ENCODE measurements around the gene RARG.
A peak's percentile ranks its signal among the peaks of the same experiment; 100 is the strongest.

Gene RARG

DNA sequence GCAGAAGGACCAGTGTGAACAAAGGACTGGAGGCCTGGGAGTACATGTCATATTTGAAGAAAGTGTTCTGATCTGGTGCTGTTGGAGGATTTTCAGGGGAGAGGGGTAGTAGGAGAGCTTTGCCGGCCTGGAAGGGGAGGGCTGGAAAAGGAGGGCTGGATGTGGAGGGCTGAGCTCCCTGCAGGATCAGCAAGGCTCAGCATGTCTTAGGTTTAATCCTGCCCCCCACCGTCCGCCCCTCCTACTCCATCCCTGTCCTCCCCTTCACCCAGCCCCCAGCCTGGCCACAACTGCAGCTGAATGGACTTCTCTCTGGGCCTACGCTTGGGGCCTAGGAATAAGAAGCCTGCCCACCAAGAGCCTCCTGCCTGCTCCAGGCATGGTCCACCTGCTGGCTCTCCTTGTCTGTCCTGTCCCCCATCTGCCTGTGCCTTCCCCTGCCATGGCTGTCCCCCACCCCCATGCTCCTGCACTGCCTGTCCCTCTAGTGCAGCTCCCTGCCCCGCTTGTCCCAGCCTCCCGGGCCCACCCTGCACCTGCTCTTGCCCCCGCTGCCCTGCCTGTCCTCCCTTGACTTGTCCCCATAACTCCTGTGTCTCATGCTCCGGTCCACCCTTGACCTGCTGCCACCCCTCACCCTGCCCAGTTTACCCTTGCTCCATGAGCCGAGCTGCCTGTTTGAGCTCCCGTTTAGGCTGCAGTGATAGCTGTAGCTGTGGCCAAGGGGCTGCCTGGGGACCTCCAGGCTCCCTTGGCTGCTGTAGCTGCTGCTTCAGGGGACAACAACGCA is 9.8 kb upstream of the RARG start:
- DNase-seq: no peak

DNA sequence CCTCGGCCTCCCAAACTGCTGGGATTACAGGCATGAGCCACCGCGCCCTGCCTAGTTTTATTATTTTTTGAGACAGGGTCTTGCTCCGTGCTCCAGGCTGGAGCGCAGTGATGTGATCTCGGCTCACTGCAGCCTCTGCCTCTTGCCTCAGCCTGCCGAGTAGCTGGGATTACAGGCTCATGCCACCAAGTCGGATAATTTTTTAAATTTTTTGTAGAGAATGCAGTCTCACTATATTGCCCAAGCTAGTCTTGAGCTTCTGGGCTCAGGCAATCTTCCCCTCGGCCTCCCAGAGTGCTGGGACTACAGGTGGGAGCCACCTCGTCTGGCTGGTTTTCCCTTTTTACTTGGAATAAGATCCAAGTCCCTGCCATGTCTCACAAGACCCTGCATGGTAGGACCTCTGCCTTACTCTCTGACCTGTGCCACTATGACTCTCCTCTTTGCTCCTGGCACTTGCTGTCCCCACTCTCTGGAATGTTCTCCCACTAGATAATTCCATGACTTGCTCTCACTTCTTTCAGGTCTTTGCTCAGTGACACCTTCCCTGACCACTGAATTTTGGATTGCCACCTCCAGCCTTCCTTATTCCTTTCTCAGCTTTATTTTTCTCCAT is 7.7 kb upstream of the RARG start:
- DNase-seq: no peak

DNA sequence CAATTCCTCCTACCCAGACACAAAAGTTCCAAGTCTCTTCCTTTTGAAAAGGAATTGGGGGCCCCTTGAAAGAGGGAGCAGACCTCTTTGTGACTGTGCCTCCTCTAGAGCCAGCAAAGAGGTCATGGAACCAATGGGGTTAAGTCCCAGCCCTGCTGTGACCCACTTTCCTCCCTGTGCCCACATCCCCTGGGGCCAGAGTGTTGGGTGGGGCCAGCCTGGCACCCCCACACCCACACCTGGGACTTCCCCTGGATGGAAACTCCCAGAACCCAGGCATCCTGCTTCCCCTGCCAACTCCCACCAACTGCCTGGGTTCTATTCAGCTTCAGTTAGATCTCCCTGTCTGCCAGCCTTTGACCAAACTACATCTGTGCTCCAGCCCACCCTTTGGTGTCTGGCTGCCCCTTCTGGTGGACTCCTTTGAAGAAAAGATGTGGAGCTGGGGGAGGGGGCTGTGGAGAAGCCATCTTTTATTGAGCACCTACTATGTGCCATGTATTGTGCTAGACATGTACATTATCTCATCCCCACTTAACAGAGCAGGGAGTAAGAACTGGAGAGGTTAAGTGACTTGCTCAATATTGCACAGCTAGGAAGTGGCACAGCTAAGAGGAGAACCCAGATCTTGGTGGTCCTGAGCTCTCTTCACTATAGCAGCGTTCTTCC is 4.6 kb upstream of the RARG start:
- peak; percentile 58 for DNase-seq

DNA sequence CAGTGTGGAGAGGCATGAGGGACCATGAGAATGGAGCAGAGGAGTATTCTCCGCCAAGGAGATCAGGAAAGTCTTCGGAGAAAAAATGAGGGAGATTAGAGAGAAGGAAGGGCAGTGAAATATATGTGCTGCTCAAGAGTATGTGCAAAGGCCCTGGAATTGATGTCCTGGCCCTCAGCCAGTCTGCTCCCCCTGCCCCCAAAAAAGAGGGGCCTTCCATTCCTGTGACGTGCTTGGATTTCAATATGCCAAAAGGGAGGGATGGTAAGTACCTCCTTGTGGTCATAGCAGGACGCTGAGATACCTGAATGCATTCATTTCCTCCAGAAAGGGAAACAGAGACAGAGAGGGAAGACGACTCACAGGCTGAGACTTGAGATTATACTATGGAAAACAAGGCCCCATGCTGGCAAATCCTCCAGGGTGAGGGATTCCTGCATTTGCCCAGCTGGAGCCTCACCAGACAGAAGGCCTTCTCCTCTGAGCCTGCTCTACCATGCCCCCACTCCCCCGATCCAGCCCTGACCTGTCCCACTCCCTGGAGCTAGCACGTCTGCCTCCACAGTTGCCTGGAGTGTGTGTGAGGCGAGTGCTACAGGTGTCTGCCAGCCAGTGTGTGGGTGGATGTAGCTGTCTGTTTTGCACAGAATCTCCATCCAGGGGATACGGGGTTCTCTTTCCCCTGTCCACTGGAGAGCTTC is 3.9 kb upstream of the RARG start:
- DNase-seq: no peak

DNA sequence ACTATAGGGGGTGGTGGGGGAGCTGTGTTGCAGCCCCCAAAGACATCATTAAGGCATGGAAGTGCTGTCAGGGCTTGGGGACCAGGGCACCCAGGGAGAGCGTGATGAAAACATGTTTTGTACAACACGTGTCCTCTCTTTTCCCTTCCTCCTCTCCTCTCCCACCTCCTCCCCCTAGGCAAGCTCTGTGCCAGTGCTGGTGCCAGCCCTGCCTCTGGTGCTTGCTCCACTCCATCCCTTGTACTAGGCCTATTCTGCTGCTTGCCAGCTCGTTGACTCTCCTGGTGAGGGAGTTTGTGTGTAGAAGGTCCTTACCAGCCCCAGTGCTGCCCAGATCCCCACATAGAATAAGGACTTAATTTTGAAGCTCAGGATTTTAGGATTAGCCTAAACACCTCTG is 3.2 kb upstream of the RARG start:
- DNase-seq: no peak

DNA sequence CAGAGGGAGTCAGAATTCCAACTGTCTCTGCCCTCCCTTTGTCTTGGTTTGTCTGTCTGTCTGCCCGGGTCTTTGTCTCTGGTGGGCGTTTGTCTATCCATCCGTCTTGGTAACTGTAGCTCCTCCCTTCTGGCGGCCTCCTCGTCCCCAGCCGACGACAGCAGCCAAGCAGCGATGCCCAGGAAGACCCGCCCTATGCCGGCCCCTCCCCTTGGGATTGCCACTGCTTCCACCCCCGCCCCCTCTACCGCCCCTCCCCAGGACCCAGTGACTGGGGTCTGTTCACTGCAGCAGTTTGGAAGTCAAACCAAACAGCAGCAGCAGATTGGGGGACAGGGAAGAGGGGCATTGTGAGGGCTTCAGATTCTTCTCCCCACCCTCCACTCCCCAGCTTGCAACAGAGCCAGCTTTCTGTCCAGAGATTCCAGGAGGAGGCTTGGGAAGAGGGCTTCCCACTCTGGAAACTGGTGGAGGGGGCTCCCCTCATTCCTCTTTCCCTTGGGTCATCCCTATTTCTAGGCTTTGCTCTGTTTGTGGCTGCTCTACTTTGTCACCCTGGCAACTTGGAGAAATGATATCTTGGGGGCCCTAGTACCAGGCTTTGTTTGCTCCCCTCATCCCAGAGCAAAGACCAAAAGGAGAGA is 2.4 kb upstream of the RARG start:
- no peak for DNase-seq

DNA sequence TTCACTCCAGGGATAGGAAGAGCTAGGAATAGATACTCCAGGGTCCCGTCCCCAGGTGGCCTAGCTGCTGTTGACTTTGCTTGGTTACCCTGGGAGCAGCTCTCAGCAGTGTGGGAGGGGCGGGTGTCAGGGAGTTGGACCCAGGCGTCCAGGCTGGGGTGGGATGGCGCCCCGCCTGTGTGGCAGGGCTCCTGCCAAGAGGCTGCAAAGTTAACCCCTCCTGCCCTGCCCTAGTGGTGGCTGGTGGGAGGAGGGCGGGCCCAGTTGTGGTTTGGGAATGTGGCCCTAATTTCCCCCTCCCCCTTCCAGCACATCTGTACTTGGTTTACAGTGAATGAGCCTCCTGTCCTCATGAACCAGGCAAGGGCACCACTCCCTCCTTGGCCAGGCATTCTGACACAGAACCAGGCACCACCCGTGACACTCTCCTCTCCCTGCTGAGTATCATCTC is 1.7 kb upstream of the RARG start:
- DNase-seq: no peak

DNA sequence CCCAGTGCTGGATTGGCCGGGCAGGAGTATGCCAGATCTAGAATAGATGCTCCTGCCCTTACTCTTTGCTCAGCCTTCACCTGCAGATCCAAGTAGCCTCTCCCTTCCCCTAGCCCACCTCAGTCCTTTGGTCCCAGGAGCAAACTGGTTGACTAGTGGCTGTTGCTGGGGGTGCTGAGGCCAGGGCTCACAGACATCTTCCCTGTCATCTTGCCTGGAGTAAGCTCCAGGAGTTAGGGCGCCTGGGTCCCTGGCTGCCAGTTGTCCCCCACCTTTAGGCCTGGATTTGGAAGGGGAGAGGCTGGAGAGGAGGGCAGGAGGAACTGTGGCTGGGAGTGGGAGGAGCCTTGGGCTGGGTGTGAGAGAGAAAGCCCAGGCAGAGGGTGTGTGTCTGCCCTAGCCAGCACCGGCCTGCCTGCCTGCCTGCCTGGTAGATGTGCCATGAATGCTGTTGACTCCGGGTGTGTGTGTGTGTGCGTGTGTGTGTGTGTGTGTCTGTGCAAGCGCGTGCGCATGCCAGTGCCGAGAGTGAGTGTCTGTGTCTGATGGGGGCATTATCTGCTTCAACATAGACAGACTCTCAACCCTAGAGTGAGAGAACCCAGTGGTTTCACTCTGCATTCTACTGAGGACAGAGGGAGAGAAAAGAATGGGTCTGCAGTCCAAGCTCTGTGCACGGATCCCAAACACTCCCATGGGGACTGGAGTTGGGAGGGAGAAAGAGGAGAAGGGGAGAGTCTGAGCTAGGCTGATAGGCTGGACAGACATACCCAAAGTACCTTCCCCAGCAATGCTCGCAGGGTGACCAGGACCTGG is 845 bp upstream of the RARG start:
- peak; percentile 51 for DNase-seq

DNA sequence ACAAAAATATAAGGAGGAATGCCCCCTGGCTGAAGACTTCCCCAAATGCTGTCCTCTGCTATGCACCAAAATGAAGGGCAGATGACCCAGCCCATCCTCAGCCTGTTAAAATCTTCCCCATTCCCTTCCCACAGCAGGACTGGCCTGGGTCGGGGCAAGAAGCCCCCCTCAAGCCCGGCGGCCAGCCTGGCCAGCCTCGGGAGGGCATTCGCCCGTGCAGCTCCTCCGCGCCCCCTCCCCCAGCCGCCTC is 413 bp downstream of the RARG start:
- no peak for DNase-seq

DNA sequence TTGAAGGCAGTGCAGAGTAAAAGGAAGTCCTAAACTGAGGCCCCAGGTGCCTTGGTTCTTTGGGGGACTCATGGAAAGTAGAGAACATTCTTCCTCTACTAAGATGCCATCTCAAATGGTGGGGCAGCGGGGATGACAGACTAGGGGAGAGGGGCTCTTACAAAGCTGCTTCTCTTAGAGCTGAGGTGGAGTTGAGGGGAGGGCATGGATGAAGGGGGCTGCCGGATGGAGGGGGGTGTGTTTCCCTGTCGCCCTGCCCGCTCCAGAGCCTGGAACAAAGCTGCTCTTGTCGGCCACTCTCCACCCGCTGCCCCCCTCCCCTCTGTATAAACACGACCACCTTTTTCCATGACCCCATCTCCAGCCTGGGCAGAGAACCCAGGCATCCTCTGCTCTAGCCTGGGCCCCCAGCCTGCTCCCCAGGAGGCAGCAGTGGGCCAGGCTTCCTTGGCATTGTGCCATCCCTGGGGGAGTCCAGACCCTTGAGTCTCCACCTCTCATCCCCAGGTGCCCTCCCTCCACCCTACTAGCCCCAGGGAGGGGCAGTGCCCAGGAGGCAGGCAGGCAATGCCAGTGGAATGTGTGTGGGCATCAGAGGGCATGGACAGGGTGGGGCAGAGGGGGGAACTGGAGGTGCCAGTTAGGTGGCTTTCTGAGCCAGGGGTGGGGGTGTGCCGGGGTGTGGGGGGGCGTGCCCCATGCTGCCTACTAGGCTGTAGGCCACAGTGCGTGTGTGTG is 1.7 kb downstream of the RARG start:
- no peak for DNase-seq

DNA sequence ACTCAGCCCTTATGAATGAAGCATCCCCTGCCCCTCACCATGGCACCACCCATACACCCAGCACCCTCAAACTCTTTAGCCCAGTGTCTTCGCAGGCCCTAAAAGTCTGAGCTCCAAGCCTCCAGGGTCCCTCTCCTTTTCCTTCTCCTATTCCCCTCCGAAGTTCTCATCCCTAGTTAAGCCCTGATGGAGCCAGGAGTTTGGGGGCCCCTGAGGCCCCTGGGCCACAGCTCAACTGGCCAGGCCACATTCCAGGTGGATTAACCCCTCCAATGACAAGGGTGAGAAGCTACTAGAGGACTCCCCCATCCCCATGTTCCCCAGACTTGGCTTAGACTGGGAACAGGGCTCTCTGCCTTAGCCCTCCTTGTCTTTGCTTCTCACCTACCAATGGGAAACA is 2.6 kb downstream of the RARG start:
- DNase-seq: no peak

DNA sequence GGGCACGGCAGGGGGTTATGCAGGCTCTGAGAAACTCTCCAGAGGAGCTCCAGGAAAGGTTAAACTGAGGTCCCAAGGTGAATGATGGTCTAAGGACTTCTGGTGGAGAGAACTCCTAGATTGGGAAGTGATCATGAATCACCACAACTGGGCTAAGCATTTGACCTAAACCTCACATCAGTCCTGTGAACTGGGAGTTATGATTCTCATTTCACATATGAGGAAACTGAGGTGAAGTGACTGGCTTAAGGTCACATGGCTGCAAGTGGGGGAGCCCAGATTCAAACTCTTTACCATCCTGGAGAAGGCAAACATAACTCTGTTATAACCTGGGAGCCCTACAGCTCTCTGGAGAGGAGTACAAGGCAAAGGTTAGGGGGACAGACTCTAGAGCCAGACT is 4.2 kb downstream of the RARG start:
- no peak for DNase-seq

DNA sequence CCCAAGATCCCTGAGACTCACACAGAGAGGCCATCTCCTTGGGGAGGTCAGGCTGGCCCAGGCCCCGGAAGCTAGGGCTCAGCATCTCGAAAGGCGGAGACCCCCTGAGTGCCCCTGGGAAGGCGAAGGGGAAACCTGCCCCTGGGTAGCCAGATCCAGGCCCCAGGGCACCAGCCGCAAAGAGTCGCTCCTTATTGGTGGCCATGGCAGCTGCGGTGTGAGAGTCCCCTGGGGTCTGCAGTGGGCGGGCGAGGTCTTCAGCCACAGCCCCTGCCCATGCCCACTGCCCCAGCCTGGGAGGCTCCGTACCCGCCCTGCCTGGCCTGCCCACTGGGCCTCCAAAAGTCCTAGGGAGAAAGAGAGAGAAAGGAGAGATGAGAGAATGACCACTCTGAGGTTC is 4.7 kb downstream of the RARG start:
- DNase-seq: no peak

DNA sequence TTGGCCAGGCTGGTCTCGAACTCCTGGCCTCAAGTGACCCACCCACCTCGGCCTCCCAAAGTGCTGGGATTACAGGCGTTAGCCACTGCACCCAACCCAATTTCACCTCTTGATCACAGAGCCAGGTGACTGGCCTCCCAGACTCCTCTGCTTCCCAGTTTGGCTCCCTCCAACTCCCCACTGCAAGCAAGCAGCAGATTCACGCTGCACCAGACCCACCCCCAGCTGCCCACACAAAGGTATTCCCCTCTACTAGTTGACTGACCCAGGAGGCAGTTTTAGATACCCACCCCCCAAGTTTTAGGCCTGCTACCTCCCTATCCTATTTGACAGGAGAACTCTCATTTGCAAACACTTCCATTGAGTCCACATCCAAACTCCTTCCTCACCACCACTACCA is 5.2 kb downstream of the RARG start:
- DNase-seq: no peak

DNA sequence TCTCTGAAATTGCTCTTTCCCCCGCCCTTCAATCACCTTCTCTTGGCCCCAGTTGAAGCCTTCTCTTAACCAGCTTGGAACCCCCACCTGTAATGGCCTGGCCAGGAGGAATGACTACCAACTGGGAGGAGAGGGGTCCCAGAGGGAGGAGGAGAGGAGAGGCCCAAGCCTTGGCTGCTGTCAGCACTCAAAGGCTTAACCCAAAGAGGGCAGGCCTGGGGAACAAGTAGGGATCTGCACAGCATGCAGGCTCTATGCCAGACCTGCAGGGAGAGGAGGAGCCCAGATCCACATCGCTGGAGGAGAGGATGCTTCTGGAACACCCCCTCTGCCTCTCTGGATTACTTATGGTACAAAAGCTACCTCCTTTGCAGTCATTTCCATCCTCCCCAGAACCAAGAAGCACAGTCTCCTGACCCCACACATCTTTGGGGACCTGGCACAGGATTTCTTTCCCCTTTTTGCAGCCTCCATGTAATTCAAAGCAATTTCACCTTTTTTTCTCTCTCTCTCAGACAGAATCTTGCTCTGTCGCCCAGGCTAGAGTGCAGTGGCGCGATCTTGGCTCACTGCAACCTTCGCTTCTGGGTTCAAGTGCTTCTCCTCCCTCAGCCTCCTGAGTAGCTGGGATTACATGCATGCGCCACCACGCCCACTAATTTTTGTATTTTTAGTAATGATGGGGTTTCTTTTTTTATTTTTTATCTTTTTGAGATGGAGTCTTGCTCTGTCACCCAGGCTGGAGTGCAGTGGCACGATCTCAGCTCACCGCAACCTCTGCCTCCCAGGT is 6.2 kb downstream of the RARG start:
- DNase-seq: no peak

DNA sequence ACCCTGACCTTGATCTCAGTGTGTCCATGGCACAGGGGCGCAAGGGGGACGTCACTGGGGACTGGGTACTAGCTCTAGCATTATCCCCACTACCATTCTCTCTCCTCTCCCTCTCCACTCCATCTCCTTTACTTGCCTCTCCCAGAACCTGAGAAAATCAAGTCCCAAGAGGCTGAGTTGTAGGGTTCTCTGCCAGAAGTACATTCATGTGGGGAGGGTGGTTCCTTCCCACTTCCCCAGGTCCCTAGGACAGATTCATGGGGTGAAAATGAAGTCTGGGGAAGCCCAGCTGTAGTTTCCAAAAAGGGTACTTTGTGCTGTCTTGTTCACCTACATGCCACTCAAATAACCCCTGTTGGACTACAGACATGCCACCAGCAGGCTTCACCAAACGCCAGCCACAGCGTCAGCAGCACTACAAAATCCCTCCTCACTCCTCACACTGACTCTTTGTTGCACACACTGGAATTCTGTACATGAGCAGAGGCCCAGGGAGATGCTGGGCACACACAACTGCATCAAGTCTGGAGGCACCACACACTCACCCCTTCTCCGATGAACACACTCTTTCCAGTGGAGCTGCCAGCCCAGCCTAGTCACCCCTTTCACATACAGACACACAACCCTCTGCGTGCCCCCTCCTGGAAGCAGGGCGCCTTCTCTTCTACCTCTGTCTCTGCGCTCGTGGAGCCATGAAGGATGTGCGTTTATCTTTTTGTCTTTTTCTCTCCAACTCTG is 6.9 kb downstream of the RARG start:
- DNase-seq: no peak

DNA sequence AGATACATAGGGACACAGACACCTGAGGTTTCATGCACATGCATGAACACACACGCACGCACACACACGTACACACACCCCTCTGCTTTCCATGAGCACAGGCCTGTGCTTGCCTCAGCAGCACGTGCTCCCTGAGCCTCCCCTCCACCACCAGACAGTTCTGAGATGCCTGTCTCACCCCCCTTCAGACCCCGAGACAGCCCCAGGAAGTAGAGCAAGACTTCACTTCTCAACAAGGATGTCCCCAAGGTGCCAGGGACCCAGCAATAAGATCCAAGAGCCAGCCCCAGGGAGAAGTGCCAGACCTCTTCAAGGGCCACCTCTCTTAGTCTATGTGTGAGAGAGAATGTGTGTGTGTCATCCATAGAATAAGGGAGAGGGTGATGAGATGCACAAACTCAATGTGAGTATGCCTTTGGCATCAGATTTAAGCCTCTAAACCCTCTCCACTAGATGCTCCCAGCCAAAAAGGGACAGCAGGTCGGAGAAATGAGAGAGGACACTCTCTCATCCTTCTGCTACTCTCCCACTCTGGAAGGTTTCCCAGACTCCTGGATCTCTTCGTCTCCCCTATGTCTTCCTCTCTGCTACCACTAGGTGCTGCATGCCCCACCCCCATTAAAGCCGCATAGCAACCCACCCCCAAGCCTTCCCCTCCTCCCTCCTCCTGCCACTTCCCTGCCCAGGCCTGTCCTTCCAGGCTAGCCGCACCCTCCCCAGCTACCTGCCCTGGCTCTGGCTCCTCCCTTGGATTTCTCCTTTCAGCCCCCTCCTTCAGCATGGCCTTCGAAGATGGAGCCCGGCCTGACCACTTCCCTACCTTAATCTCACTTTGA is 7.7 kb downstream of the RARG start:
- DNase-seq: no peak

DNA sequence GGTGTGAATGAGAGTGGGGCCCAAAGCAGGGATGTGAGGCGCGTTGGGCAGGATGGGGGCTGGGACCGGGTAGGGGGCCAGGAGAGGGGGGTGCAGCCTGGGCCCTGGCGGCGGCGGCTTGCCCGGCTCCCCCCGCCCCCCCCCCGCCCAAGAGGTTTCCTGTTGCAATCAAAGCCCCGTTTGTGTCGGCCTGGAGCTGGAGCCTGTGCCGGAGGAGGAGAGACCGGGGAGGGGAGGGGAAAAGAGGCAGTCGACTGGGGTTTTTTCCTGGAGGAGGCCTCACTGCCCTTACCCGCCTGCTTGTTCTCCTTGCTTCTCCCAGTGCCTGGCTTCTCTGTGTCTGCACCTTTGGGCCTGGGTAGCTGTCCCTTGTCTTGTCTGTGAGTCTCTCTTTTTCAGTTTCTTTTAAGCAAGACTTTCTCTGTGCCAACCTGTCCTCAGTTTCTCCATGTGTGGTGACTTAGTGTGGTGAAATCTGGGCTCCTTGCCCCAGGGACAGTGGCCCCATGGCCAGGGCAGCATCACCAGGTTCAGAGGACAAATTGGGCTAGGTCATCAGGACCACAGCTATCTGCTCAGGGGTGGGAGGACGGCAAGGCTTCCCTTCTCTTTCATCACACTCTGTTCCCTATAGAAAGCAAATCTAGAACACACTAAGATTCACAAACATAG is 8.5 kb downstream of the RARG start:
- no peak for DNase-seq

DNA sequence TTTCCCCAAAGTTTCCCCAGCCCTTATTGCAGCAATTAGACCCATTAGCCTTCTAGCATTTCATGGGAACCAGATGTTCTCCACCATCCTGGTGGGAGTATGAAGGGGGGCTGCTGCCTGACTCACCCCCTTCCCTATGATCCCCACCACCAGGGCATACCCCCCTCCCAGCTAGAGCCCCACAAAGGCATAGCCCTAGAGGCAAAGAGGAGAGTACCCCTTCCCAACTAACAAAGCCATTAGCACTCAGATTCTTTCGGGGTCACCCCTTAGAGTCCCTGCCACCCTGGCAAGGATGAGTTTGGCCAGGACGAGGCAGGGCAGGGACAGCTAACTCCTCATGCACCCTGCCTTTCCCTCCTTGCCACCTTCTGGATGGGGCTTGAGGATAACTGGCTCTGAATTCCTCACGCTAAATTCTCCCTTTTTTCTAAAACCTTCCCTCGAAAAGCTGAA is 9.2 kb downstream of the RARG start:
- DNase-seq: no peak
